Effector CD4-positive, alpha-beta T cell (primary cell): ENCODE data around the gene SLFN12L.
A peak's percentile ranks its signal among the peaks of the same experiment; 100 is the strongest.
"Not testable (repeated sequence)": the region's sequence is repeated elsewhere in the genome, so short reads cannot be mapped to it uniquely, and the experiment has no call there.

Experiments
- DNase-seq: peaks from one replicate; pipeline ENCODE4 v3.0.0-alpha.2; 2020
- total RNA-seq: gene quantifications from one replicate; lab custom pipeline; 2026; lab: John Stamatoyannopoulos, UW

The SLFN12L gene
- 119 reads per million, percentile 86 among the genes with 10 or more reads in this experiment for total RNA-seq

GRCh38 chr17:35537601-35538141, at the start of gene SLFN12L:
TSS of gene SLFN12L (minus strand) at chr17:35537678. CDS start at chr17:35522364, 15,314 bp downstream.
- no peak for DNase-seq

DNA sequence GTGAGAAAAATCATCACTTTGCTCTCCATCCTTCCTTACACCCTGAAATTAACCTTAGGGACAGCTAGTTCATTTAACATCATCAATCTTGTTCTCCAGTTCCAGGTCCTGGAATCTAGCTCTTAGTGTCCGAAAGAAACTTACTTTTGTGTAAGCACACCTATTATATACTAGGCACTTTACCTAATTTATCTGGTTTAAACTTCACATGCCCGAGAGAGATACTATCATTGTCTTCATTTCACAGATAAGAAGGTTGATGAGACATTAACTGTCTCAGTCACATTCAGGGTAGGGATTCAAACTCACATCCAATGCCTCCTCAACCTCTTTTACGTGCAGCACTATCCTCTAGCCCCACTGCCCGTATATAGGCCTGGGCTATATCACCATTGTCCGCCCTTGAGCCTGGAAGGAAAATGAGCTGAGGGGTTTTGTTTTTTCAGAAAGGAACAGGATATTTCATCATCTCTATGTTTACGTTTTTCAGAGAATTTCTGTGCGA, 49.1 kb upstream of the SLFN12L start:
- DNase-seq, result no peak

GRCh38 chr17:35584061-35584460, 46.6 kb upstream of the SLFN12L start:
- no peak for DNase-seq

DNA sequence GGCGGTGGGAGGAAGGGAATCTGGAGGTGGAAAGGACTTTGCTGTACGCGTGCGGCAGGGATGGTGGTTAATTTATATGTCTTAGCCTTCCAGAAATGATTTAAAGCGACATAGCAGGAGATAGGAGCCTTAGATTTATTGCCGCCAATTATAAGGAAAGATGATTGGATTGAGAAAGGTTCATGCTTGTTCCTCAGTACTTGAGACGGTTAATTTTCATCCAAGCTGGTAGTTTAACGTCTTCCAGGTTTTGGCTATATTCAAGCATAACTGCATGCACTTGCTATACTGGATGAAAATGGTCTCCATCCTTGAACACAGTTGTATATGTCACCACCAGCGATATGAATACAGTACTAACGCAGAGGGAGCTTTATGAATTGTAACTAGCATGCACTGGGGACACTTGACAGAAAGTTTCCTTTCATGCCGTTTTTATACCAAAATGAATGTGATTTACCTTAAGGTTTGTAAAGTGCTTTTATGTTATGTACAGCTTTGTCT, 41.5 kb upstream of the SLFN12L start:
- no peak for DNase-seq

DNA sequence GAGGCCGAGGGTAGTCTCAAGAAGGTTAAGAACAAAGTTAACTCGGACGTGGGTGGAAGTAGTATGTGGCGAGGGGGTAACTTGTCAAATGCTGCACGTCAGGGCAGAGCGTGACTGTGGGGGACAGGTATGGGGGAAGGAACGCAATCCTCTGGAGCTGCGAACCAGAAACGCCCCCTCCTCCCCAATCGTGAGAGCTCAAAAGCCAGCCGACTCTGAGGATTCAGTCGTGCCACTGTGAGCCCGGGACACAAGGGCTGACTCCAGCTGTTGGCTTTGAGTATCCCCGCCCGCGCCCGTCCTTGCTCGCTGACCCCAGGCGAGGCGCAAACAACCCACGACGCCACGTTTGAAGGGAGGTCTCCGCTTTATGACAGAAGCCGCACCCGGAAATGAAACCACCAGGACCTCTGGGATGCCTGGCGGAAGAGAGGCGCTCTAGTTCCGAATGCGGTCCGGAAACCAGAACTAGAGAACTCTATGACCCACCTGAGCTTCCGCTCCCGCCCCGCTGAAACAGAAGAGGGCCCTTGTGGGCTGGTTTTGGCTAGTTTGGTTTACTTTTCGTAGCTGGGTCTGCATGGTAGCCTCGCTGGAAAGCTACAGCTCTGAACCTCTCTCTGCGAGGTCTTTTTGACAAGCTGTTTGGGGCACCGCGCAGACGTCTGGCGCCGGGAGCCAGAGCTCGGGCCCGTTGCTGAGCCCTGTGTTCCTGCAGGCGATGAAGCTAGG, 40.9 kb upstream of the SLFN12L start, which contains the start of gene PEX12:
TSS of gene PEX12 (minus strand) at position 375 of the 732 bp plus-strand sequence. CDS start 550 bp downstream, outside the sequence.
- DNase-seq, result peak; percentile 86

- no peak for DNase-seq
Observed at GRCh38 chr17:35577830-35578196, 40.3 kb upstream of the SLFN12L start.

GRCh38 chr17:35575759-35576158, 38.3 kb upstream of the SLFN12L start:
- DNase-seq, result no peak

- no peak for DNase-seq
Observed at GRCh38 chr17:35569405-35569804, 31.9 kb upstream of the SLFN12L start.

GRCh38 chr17:35568561-35568960, 31.1 kb upstream of the SLFN12L start:
- DNase-seq, result peak; percentile 11

GRCh38 chr17:35566968-35567367, 29.5 kb upstream of the SLFN12L start:
- DNase-seq, result no peak

GRCh38 chr17:35563181-35563580, 25.7 kb upstream of the SLFN12L start:
- DNase-seq, result not testable (repeated sequence)

- no peak for DNase-seq
Observed at GRCh38 chr17:35560703-35561102, 23.2 kb upstream of the SLFN12L start, which contains the start of gene SLFN14. TSS of gene SLFN14 (minus strand) at chr17:35560819. CDS start at chr17:35558062, 2,757 bp downstream.

GRCh38 chr17:35559495-35560210, 22.2 kb upstream of the SLFN12L start:
- no peak for DNase-seq

DNA sequence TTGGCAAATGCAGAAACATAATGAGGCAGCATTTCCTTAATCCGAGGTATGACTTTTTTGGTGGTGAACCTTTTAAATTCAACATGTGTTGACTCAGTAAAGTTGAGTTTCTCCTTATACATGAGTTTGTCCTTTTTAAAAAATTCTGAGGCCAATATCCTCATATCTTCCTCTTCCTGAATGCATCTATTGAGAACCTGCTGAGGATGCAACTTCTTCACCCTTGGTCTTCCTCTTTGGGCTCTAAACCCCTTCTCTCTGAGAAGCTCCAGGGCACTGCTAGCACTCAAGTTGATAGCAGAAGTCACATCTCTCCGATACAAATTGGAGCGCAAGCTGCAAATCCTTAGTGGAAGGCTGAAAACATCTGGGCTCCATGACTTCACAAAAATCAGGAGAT, 19.9 kb upstream of the SLFN12L start:
- DNase-seq, result no peak

DNA sequence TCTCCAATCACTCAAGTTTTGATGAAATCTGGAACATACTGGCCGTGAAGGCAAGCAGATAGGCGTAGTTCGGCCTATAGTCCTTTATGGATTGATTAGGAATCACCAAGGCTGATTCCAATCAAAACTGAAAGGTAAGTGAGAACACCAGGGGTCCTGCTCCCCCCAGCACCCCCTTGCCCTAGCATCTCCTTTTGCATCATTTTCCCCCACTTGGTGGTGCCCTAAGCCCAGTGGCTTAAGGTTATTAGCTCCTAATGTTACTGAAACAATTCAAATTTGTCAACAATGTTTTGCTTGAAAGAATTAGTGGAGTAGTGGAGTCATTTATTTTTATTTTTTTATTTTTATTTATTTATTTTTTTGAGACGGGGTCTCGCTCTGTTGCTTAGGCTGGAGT, 18.2 kb upstream of the SLFN12L start:
- no peak for DNase-seq

DNA sequence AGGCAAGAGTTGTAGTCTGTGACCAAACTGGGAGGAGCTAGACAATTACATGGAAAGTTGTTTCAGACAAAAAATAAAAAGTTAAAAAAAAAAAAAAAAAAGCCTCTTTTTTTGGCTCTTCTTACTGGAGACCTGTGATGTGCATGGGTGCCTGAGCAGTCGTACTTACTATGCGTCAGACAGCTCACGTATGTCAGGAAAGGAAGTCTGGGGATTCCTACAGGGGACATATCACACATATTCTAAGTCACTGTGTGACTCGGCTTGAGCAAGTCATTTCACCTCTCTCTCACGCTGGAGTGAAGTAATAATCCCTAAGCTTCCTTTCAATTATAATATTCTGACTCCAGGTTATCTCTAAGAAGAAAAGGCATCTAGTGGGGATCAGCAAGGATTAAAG, 17.2 kb upstream of the SLFN12L start:
- DNase-seq, result no peak

- DNase-seq, result no peak
Observed at GRCh38 chr17:35553310-35553709, 15.8 kb upstream of the SLFN12L start.

DNA sequence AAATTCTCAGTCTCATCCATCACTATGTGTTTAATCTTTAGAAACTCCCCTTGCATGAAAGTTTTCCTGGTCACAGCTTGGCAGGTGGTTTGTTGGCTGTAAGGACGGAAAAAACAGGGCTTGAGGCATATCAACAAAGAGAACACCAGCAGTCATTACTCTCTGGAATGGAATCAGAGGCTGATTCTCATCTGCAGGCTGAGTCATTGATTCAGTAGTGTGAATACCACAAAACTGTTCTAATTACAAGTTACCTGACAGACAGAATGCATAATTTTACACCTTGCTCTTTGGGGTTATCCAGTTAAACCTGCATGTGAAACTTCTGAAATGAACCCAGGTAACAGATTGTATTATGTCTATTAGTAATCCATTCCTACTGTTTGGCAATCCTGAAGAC, 11.5 kb upstream of the SLFN12L start:
- no peak for DNase-seq

DNA sequence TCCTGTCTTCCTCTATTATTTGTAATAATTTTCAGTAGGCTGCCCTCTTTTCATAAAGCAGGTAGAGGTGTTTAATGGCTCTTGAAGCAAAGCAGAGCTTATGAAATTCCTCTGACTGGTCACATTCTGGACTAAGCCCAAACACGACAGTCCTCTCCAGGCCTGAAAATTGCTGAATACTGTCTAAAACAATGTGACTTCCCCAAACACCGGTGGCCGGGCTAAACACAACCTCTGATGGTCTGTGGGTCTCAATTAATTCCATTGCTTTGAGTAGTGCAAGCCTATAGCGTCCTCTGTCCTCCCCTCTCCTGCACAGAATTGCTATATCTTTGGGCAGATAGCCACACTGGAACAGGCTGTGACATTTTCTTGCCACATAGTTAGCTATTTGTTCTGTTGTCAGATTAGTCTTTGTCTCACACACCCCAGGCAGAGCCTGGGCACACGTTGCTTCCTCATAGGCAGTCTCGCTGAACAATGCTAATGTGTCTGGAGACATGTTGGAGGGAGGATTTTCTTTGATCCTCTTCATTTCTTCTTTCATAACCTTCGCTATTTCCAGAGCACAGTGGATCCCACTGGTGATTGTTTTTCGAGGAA, 10.8 kb upstream of the SLFN12L start:
- DNase-seq, result no peak

DNA sequence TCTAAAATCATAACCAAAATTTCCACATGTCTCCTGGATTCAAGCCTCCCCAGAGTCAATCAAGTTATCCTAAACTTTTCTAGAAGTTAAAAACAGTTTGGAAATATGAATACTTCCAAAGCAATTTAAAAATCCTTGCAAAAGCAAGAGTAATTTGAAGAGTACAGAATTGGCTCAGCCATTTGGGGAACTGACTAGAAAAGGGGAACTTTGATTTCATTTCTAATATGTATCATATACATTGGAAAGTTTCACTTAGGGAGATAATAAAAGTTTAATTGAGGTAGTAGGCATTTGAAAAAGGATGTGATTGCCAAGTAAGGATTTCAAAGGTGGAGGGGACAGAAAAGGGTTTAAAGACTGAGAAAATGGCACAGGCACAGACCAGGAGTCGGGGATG, 9.0 kb upstream of the SLFN12L start:
- no peak for DNase-seq

DNA sequence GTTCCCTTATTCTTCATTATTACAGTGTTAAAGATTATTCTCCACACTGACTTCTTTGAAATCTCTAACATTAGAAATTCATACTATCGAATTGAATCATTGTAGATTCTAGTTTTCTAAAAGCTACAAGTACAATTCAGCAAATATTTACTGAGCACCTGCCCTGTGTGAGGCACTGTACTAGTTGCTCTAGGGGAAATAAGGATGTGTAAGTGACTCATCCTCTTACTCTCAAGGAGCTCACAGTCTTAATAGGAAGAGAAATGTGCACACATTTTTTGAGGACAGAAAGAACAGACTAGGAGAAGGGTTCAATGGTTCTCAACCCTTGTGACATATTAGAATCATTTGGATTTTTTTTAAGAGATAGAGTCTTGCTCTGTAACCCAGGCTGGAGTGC, 7.7 kb upstream of the SLFN12L start:
- no peak for DNase-seq

DNA sequence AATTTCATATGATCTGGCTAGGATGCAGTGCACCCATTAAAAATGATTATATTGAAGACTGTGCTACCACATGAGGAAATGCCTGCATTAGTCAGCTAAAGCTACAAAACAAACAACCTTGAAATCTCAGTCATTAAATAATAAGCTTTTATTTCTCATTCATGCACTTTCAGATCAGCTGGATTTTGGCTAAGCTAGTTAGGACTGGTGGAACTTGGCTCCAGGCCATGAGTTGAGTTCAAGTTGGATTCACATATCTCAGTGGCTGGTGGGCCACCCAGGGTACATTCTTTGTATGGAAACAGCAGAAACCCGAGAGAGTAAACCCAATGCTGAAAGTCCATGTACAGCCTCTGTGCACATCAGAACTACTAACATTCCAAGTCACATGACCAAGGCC, 6.4 kb upstream of the SLFN12L start:
- no peak for DNase-seq

- no peak for DNase-seq
Observed at GRCh38 chr17:35542990-35543389, 5.5 kb upstream of the SLFN12L start.
